Measurements from ENCODE around the gene NFATC2.

GRCh38 chr20:51532577-51533191 is 9.8 kb downstream of the NFATC2 start:
- TF ChIP-seq CTCF (IDR thresholded peaks at IDR 0.05; ENCODE audit: control extremely low read depth in 1 of 3, insufficient read depth in 1 of 3, low read depth in 1 of 3, low read length in 3 of 3), result no peak
- no peak for TF ChIP-seq CBX8 (IDR thresholded peaks at IDR 0.05; ENCODE audit: borderline replicate concordance, low read depth, low read length)
- no peak for TF ChIP-seq EP300 (IDR thresholded peaks at IDR 0.05; ENCODE audit: borderline replicate concordance in 1 of 2, low read depth in 2 of 2, low read length in 2 of 2)
- no peak for TF ChIP-seq TEAD4 (IDR thresholded peaks at IDR 0.05; ENCODE audit: low read depth, low read length)
- no peak for TF ChIP-seq GTF2F1 (IDR thresholded peaks at IDR 0.05; ENCODE audit: borderline replicate concordance, low read depth, low read length)
- TF ChIP-seq CREB1 (IDR thresholded peaks at IDR 0.05), result no peak
- no peak for TF ChIP-seq SP2 (IDR thresholded peaks at IDR 0.05; ENCODE audit: low read length)
- TF ChIP-seq POLR2A (IDR thresholded peaks at IDR 0.05; ENCODE audit: control extremely low read depth in 1 of 2, low read depth in 2 of 2, low read length in 2 of 2), result no peak
- no peak for TF ChIP-seq CHD2 (IDR thresholded peaks at IDR 0.05; ENCODE audit: low read length)
- no peak for TF ChIP-seq EGR1 (IDR thresholded peaks at IDR 0.05; ENCODE audit: borderline replicate concordance, low read depth, low read length)
- TF ChIP-seq CBX5 (IDR thresholded peaks at IDR 0.05; ENCODE audit: low read depth, low read length), result no peak
- TF ChIP-seq SIX5 (IDR thresholded peaks at IDR 0.05; ENCODE audit: low read depth, low read length), result no peak
- no peak for TF ChIP-seq CHD1 (IDR thresholded peaks at IDR 0.05; ENCODE audit: low read depth, low read length)
